ENCODE measurements around the gene MLLT1.

DNA sequence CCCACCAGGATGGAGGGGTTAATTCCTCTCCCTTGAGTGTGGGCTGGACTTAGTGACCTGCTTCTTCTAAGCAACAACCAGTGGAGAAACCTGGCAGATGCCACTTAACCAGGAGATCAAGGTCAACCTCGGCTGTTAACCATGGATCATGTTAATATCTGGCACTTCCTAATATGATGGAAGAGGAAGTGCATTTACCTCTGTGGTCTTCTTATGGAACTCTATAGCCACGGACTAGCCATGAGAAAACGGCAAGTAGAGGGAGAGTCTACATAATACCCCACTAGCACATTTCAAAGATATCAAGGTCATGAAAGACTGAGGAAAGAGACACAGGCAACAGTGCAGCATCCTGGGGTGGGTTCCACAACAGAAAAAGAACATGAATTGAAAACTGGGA lies 31.4 kb downstream of the MLLT1 start:
- TF ChIP-seq YY1 (IDR thresholded peaks at IDR 0.05), result no peak
- TF ChIP-seq, protein P1, sequence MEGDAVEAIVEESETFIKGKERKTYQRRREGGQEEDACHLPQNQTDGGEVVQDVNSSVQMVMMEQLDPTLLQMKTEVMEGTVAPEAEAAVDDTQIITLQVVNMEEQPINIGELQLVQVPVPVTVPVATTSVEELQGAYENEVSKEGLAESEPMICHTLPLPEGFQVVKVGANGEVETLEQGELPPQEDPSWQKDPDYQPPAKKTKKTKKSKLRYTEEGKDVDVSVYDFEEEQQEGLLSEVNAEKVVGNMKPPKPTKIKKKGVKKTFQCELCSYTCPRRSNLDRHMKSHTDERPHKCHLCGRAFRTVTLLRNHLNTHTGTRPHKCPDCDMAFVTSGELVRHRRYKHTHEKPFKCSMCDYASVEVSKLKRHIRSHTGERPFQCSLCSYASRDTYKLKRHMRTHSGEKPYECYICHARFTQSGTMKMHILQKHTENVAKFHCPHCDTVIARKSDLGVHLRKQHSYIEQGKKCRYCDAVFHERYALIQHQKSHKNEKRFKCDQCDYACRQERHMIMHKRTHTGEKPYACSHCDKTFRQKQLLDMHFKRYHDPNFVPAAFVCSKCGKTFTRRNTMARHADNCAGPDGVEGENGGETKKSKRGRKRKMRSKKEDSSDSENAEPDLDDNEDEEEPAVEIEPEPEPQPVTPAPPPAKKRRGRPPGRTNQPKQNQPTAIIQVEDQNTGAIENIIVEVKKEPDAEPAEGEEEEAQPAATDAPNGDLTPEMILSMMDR (IDR thresholded peaks at IDR 0.05; ENCODE audit: low read depth, low read length, missing input control), result no peak
- TF ChIP-seq, protein P2, sequence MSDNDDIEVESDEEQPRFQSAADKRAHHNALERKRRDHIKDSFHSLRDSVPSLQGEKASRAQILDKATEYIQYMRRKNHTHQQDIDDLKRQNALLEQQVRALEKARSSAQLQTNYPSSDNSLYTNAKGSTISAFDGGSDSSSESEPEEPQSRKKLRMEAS (IDR thresholded peaks at IDR 0.05), result no peak
